ENCODE data around the gene CNTN5. TPM values are rescaled to one million over a fixed set of nuclear protein-coding genes. Genes with fewer than 3 reads are reported as not detected.

The CNTN5 gene
- total RNA-seq, 6 donors from 2014 or later, result 0.13 to 1.0 (median 0.57) TPM; not detected in 2

GRCh38 chr11:99383648-99384245 is 363.0 kb downstream of the CNTN5 start:
- Histone ChIP-seq H3K27me3 (no peaks in the 10 kb centered on the region), H3K4me3 (no peak overlapping the region), H3K9me3 (no peaks in the 10 kb centered on the region), H3K36me3 (no peaks in the 10 kb centered on the region), H3K4me1 (no peaks in the 10 kb centered on the region), H3K27ac (no peak overlapping the region)
- TF ChIP-seq POLR2AphosphoS5 (IDR thresholded peaks at IDR 0.05), result no peak
- no peak for TF ChIP-seq POLR2A (IDR thresholded peaks at IDR 0.05)
- no peak for TF ChIP-seq CTCF (IDR thresholded peaks at IDR 0.05)
- TF ChIP-seq EP300 (IDR thresholded peaks at IDR 0.05), result no peak
- ATAC-seq (ENCODE audit: low FRiP score in 2 of 2) (no peak), DNase-seq (no peak)
- 76 to 87% methylated on average over 4 of the region's 4 CpGs for WGBS, 2 donors

GRCh38 chr11:99391245-99391644 is 370.5 kb downstream of the CNTN5 start:
- ATAC-seq (ENCODE audit: low FRiP score in 2 of 2) (no peak), DNase-seq (no peak)
- H3K9me3 ChIP-seq, result no peaks in the 10 kb centered on the region
- no peaks in the 10 kb centered on the region for H3K36me3 ChIP-seq
- H3K27me3 ChIP-seq, result no peaks in the 10 kb centered on the region
- no peak overlapping the region for H3K27ac ChIP-seq
- TF ChIP-seq CTCF (IDR thresholded peaks at IDR 0.05) (no peak), EP300 (IDR thresholded peaks at IDR 0.05) (no peak), POLR2A (IDR thresholded peaks at IDR 0.05) (no peak), POLR2AphosphoS5 (IDR thresholded peaks at IDR 0.05) (no peak)
- no peaks in the 10 kb centered on the region for H3K4me1 ChIP-seq
- H3K4me3 ChIP-seq, result no peak overlapping the region
- WGBS, 2 donors, result 71 to 72% methylated on average over 4 of the region's 4 CpGs

GRCh38 chr11:99406345-99406744 is 385.6 kb downstream of the CNTN5 start:
- Histone ChIP-seq H3K27me3 (no peaks in the 10 kb centered on the region), H3K27ac (no peak overlapping the region), H3K4me3 (no peak overlapping the region), H3K36me3 (no peaks in the 10 kb centered on the region), H3K4me1 (no peaks in the 10 kb centered on the region), H3K9me3 (no peaks in the 10 kb centered on the region)
- WGBS, 2 donors, result 79 to 83% methylated on average over 2 of the region's 2 CpGs
- ATAC-seq (ENCODE audit: low FRiP score in 2 of 2) (peak in 1 of 2 donors; percentile 55), DNase-seq (no peak)
- no peak for TF ChIP-seq CTCF (IDR thresholded peaks at IDR 0.05)

- no peak for DNase-seq
- H3K27me3 ChIP-seq, result no peaks in the 10 kb centered on the region
- no peak overlapping the region for H3K27ac ChIP-seq
- H3K4me1 ChIP-seq, result no peaks in the 10 kb centered on the region
- H3K4me3 ChIP-seq, result no peak overlapping the region
- ATAC-seq (ENCODE audit: low FRiP score in 2 of 2), result no peak
- WGBS, 2 donors, result 87 to 91% methylated on average over 3 of the region's 3 CpGs
- no peaks in the 10 kb centered on the region for H3K36me3 ChIP-seq
- TF ChIP-seq EP300 (IDR thresholded peaks at IDR 0.05) (no peak), POLR2A (IDR thresholded peaks at IDR 0.05) (no peak), POLR2AphosphoS5 (IDR thresholded peaks at IDR 0.05) (no peak), CTCF (IDR thresholded peaks at IDR 0.05) (no peak)
- no peaks in the 10 kb centered on the region for H3K9me3 ChIP-seq
These were observed 389.9 kb downstream of the CNTN5 start for GRCh38 chr11:99410636-99411035.

Data from upper lobe of left lung (tissue), 6 donors.